Hippocampal formation (tissue), 2 donors: ENCODE measurements around the gene CCDC148.
"Not testable (repeated sequence)": the region's sequence is repeated elsewhere in the genome, so short reads cannot be mapped to it uniquely, and the experiment has no call there.

ENCODE experiments used
- DNase-seq, 2 donors: peaks; one replicate each; lab custom pipeline; 2025; lab: John Stamatoyannopoulos, UW

CCDC148 gene

GRCh38 chr2:158357122-158357521 is 99.4 kb downstream of the CCDC148 start:
- no peak for DNase-seq

GRCh38 chr2:158351466-158351816 is 105.1 kb downstream of the CCDC148 start:
- not testable (repeated sequence) for DNase-seq

- DNase-seq: not testable (repeated sequence)
Measured at GRCh38 chr2:158350751-158351465, 105.6 kb downstream of the CCDC148 start.

- no peak for DNase-seq
Measured at GRCh38 chr2:158346032-158346431, 110.5 kb downstream of the CCDC148 start.

GRCh38 chr2:158339513-158339912 is 117.0 kb downstream of the CCDC148 start:
- no peak for DNase-seq

- DNase-seq: no peak
Measured at GRCh38 chr2:158337018-158337417, 119.5 kb downstream of the CCDC148 start.

- DNase-seq: not testable (repeated sequence)
Measured at GRCh38 chr2:158331799-158332198, 124.8 kb downstream of the CCDC148 start.

GRCh38 chr2:158325782-158326340 is 130.7 kb downstream of the CCDC148 start:
- no peak for DNase-seq

GRCh38 chr2:158325031-158325781 is 131.3 kb downstream of the CCDC148 start:
- DNase-seq: no peak

- DNase-seq: no peak
Measured at GRCh38 chr2:158323381-158323780, 133.2 kb downstream of the CCDC148 start.

GRCh38 chr2:158321264-158321663 is 135.3 kb downstream of the CCDC148 start:
- DNase-seq: no peak

- no peak for DNase-seq
Measured at GRCh38 chr2:158319269-158319668, 137.3 kb downstream of the CCDC148 start.

GRCh38 chr2:158317642-158318041 is 138.9 kb downstream of the CCDC148 start:
- no peak for DNase-seq

- DNase-seq: no peak
Measured at GRCh38 chr2:158315803-158316414, 140.6 kb downstream of the CCDC148 start.

- no peak for DNase-seq
Measured at GRCh38 chr2:158315000-158315399, 141.6 kb downstream of the CCDC148 start.

- no peak for DNase-seq
Measured at GRCh38 chr2:158313734-158314133, 142.8 kb downstream of the CCDC148 start.

GRCh38 chr2:158312981-158313380 is 143.6 kb downstream of the CCDC148 start:
- DNase-seq: no peak

- DNase-seq: not testable (repeated sequence)
Measured at GRCh38 chr2:158310407-158310806, 146.1 kb downstream of the CCDC148 start.

- DNase-seq: no peak
Measured at GRCh38 chr2:158305501-158305900, 151.1 kb downstream of the CCDC148 start.

GRCh38 chr2:158300394-158300793 is 156.2 kb downstream of the CCDC148 start:
- no peak for DNase-seq

- DNase-seq: no peak
Measured at GRCh38 chr2:158297606-158298005, 158.9 kb downstream of the CCDC148 start.

GRCh38 chr2:158297120-158297519 is 159.4 kb downstream of the CCDC148 start:
- no peak for DNase-seq

GRCh38 chr2:158293722-158294121 is 162.8 kb downstream of the CCDC148 start:
- no peak for DNase-seq
